K562 (cell line): ENCODE measurements around the gene ZNF260. TPM values are rescaled to one million over a fixed set of nuclear protein-coding genes. Genes with fewer than 3 reads are reported as not detected.

Experiments used
- ATAC-seq: fragments of 200-7000 bp; cut with Tn5 transposase; 3 replicates; pipeline ENCODE4 v1.9.1; 2020; ENCODE audit warnings: moderate library complexity
- BruUV-seq: library from RNA; stranded (reverse); fragments of 400-500 nt; replicated peaks from 2 replicates; lab custom pipeline; 2021; lab: Mats Ljungman, UMichigan
- CTCF ChIA-PET: fragments of 300-600 bp; formaldehyde crosslinking; extraction: SDS; loops from one replicate; lab custom pipeline; 2021; ENCODE audit warnings: low intra/inter-chr PET ratio; lab: Yijun Ruan, JAX
- POLR2A ChIA-PET: fragments of 300-600, 350-650 bp; sonication (Branson Sonifier 250); formaldehyde crosslinking; extraction: SDS; loops from one replicate; lab custom pipeline; 2021; ENCODE audit warnings: antibody characterized with exemption, inconsistent platforms; lab: Yijun Ruan, JAX
- DNase-seq, 4 experiments: peaks; one replicate each; pipeline versions ENCODE4 v3.0.0 to v3.0.0-alpha.2; 2011 to 2018; ENCODE audit warnings: low spot score in 3 of 4, mixed read lengths in 3 of 4; ENCODE audit errors: extremely low read depth in 1 of 4
- FAIRE-seq: peaks from 2 replicates; lab custom pipeline; 2011; peaks lifted over from hg19 to GRCh38; lab: Jason Lieb, UNC
- H2AFZ ChIP-seq: 2 replicates; pipeline ENCODE4 v1.6.0; 2011; ENCODE audit warnings: low read depth, low read length, control low read depth, inconsistent platforms
- H3K27ac ChIP-seq: fragments of 200-600 bp; 3 replicates; pipeline ENCODE4 v1.8.0; 2011; ENCODE audit warnings: low read depth, mild to moderate bottlenecking, control low read depth, inconsistent platforms, low read length, moderate library complexity, mixed read lengths; ENCODE audit errors: extremely low read depth
- H3K27me3 ChIP-seq, 2 experiments: fragments of 300-600 bp in 1 of 2; 2 replicates in 1 of 2; 3 replicates in 1 of 2; pipeline versions ENCODE4 v1.6.0 to v1.8.0; 2011; ENCODE audit warnings: inconsistent platforms in 2 of 2, low read length in 2 of 2, mild to moderate bottlenecking in 1 of 2, mixed read lengths in 1 of 2, moderate library complexity in 1 of 2; ENCODE audit not compliant: control insufficient read depth in 2 of 2, insufficient read depth in 2 of 2
- H3K36me3 ChIP-seq: fragments of 300-600 bp; 3 replicates; pipeline ENCODE4 v1.8.0; 2011; ENCODE audit warnings: mild to moderate bottlenecking, low read length, inconsistent platforms; ENCODE audit not compliant: control insufficient read depth, insufficient read depth
- H3K4me1 ChIP-seq, 2 experiments: fragments of 200-600 bp in 1 of 2; replicated peaks in 1 of 2; 2 replicates in 1 of 2; 3 replicates in 1 of 2; pipeline versions ENCODE4 v1.5.1 to v1.8.0; 2011; ENCODE audit warnings: inconsistent platforms in 2 of 2, low read length in 2 of 2, mild to moderate bottlenecking in 1 of 2, mixed read lengths in 1 of 2, moderate library complexity in 1 of 2; ENCODE audit not compliant: control insufficient read depth in 2 of 2, insufficient read depth in 2 of 2
- H3K4me2 ChIP-seq: 2 replicates; pipeline ENCODE4 v1.6.1; 2011; ENCODE audit warnings: low read length, control low read depth, inconsistent platforms, mixed read lengths; ENCODE audit not compliant: insufficient read depth
- H3K4me3 ChIP-seq: fragments of 200-600 bp; sonication (generic), shearing (Covaris generic); 2 replicates; pipeline ENCODE4 v1.5.1; 2016; ENCODE audit warnings: control low read depth, inconsistent platforms
- H3K79me2 ChIP-seq: fragments of 200-600 bp; 3 replicates; pipeline ENCODE4 v1.8.0; 2011; ENCODE audit warnings: low read length, inconsistent platforms; ENCODE audit not compliant: control insufficient read depth, insufficient read depth
- H3K9ac ChIP-seq, 2 experiments: 2 replicates each; pipeline versions ENCODE4 v1.6.0 to v1.6.1; 2011; ENCODE audit warnings: low read depth in 2 of 2, low read length in 2 of 2, control low read depth in 1 of 2, inconsistent platforms in 1 of 2, mild to moderate bottlenecking in 1 of 2, mixed read lengths in 1 of 2; ENCODE audit not compliant: insufficient read depth in 1 of 2
- H3K9me1 ChIP-seq: one replicate; pipeline ENCODE4 v1.6.0; 2011; ENCODE audit warnings: inconsistent platforms, mild to moderate bottlenecking, low read length, moderate library complexity; ENCODE audit not compliant: control insufficient read depth, insufficient read depth
- H3K9me3 ChIP-seq: replicated peaks from 2 replicates; pipeline ENCODE4 v1.5.1; 2011; ENCODE audit warnings: low read depth, low read length, inconsistent platforms; ENCODE audit not compliant: control insufficient read depth, insufficient read depth
- H4K20me1 ChIP-seq: replicated peaks from 2 replicates; pipeline ENCODE4 v1.6.1; 2011; ENCODE audit warnings: low read length, inconsistent platforms, mixed read lengths; ENCODE audit not compliant: control insufficient read depth, insufficient read depth
- BDP1 ChIP-seq: IDR thresholded peaks from 3 replicates; pipeline ENCODE4 v1.6.1; 2011; ENCODE audit not compliant: insufficient read length, insufficient read depth
- FOXA3 ChIP-seq, 2 experiments: fragments of 450-650 bp in 1 of 2; sonication (generic) in 1 of 2; formaldehyde crosslinking; IDR thresholded peaks in 1 of 2; conservative IDR thresholded peaks in 1 of 2; 2 replicates each; pipeline versions ENCODE4 v1.4.0 to v1.8.0; 2020 to 2022; ENCODE audit warnings: mild to moderate bottlenecking in 2 of 2, missing genetic modification reagents in 1 of 2
- HDAC2 ChIP-seq: fragments of 450-650 bp; IDR thresholded peaks from 2 replicates; pipeline ENCODE4 v1.6.1; 2016; ENCODE audit warnings: mild to moderate bottlenecking
- POLR2B ChIP-seq: fragments of 450-650 bp; IDR thresholded peaks from 2 replicates; pipeline ENCODE4 v1.6.1; 2018; ENCODE audit warnings: low read depth; ENCODE audit not compliant: partially characterized antibody
- SAP30 ChIP-seq: fragments of 200-600 bp; sonication (generic); IDR thresholded peaks from 2 replicates; pipeline ENCODE4 v1.6.1; 2012; ENCODE audit warnings: borderline replicate concordance, low read depth, mild to moderate bottlenecking, moderate library complexity, low read length, control low read depth, inconsistent platforms; ENCODE audit not compliant: insufficient read depth, poor library complexity, severe bottlenecking
- TFAP4 ChIP-seq: sonication (generic); formaldehyde crosslinking; IDR thresholded peaks from 2 replicates; pipeline ENCODE4 v1.8.0; 2022; ENCODE audit warnings: missing genetic modification reagents, mild to moderate bottlenecking, moderate library complexity, borderline replicate concordance
- ZNF124 ChIP-seq: sonication (generic); formaldehyde crosslinking; IDR thresholded peaks from 2 replicates; pipeline ENCODE4 v1.8.1; 2022; ENCODE audit warnings: missing genetic modification reagents
- ZNF354B ChIP-seq: fragments of 250-450 bp; sonication (Bioruptor Pico); IDR thresholded peaks from 2 replicates; pipeline ENCODE4 v1.4.0; 2020
- WGBS: fragments of 100-300 bp; shearing (Covaris generic); methylation state at CpG from one replicate; pipeline ENCODE4 v1.1.6; 2016; ENCODE audit warnings: low coverage, mixed read lengths; ENCODE audit not compliant: insufficient coverage; ENCODE audit errors: missing lambda C conversion rate; 5-methylcytosine and 5-hydroxymethylcytosine counted together
- in situ Hi-C: fragments of 300-500 bp; cut with MboI; formaldehyde crosslinking; loops from 4 replicates; pipeline ENCODE4 v1.15.0; 2018; ENCODE audit warnings: inconsistent platforms, mixed read lengths
- intact Hi-C: fragments of 100-400 bp; cut with micrococcal nuclease; formaldehyde crosslinking; loops from 2 replicates; pipeline ENCODE4 v1.14.2; 2022
- polyA plus RNA-seq, 8 experiments: library from polyadenylated mRNA; depleted of rRNA in 4 of 8; stranded (reverse) in 5 of 8; unstranded in 3 of 8; fragments of >200 nt; fragmentation: Nextera tagmentation in 2 of 8; fragmentation: Illumina TruSeq in 1 of 8; extraction: Ambion mirVana in 2 of 8; extraction: Trizol in 1 of 8; gene quantifications; 2 replicates each; pipeline versions ENCODE4 v1.2.1 to v1.2.3, GENCODE V29; 2011 to 2014; ENCODE audit warnings: inconsistent platforms in 1 of 8, missing spikeins in 1 of 8
- total RNA-seq, 7 experiments: library from RNA; depleted of rRNA in 6 of 7; stranded (reverse); fragments of >200 nt in 6 of 7; fragmentation: Illumina TruSeq in 2 of 7; extraction: Trizol in 2 of 7; gene quantifications; 2 replicates each; pipeline versions ENCODE4 v1.2.1 to v1.2.3, GENCODE V29; 2011 to 2021; ENCODE audit warnings: low replicate concordance in 1 of 7
- TF ChIP-seq, protein P1 (sequence below): fragments of 450-650 bp; formaldehyde crosslinking; IDR thresholded peaks from 2 replicates; pipeline ENCODE4 v1.4.0; 2022; ENCODE audit warnings: mild to moderate bottlenecking, moderate library complexity
- TF ChIP-seq, protein P2 (sequence below): fragments of 450-650 bp; IDR thresholded peaks from 2 replicates; pipeline ENCODE4 v1.6.1; 2016; ENCODE audit warnings: low read depth

Gene ZNF260
- total and polyA plus RNA-seq, 9 of the 15 experiments (the other 6 are each of a cell fraction or from before 2014, with no cell fraction given): 2.6 to 16.6 (median 5.8) TPM

DNA sequence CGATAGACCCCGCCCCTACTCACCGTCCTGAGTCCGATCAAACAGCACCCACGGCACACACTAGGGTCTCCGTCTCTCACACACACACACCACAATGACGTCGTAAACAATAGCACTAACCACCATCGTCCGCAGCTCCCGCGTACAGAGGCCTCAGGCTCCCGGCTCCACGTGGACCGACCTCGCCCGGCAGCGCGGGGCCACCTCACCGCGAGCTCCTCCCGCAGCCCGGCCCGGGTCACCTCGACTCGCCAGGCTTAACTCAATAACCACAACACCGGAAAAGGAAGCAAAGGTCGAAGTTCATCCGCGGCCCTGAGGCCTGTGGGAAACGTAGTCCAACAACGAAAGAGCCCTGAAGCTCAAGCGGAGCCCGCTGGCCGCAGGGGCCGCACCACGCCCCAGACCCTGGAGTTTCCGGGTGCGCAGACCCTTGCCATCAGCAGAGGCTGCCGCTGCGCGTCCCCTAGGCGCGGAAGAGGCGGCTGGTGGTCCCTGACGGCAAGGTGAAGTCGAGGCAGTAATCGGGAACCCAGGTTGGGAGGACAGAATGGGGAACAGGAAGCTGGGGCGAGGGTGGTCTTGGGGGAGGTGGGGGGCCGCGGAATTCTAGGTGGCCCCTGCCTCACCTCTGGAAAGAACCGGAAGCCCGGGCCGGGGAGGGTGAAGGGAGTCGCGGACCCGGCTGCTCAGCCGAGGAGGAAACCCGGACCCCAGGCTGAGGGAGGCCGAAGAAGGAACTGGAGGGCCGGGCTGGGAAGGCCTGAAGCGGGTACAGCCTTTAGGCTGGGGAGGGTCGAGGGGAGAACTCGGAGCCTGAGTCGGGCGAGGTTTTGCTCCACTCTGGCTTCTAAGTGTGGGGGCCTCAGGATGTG is 45.2 kb upstream of the ZNF260 start, which contains the start of gene ZNF529:
TSS of gene ZNF529 (minus strand) at position 273 of the 875 bp plus-strand sequence. CDS start 946 bp downstream, outside the sequence.
- Histone ChIP-seq H2AFZ (peak within 1 kb of the TSS; percentile 96), H3K27ac (peak within 1 kb of the TSS; percentile 96), H3K9me1 (no peaks in the 10 kb centered on the region), H3K4me3 (peak within 1 kb of the TSS; percentile 91), H3K79me2 (peaks cover 50% of the 10 kb centered on the region), H3K27me3 (no peaks in the 10 kb centered on the region), H4K20me1 (no peaks in the 10 kb centered on the region), H3K9ac (peak within 1 kb of the TSS; percentile 92 to 93), H3K36me3 (peaks cover 47% of the 10 kb centered on the region), H3K4me1 (peaks cover 0 to 9% of the 10 kb centered on the region in 2 experiments; a peak in 2 of 5 replicates), H3K4me2 (peak within 1 kb of the TSS; percentile 75), H3K9me3 (no peaks in the 10 kb centered on the region; the same call in 1 of the 2 replicates)
- DNase-seq: peak; percentile 86 to 95 (median 89)
- no TSS peak for BruUV-seq
- 0% methylated on average over 44 of the region's 66 CpGs for WGBS
- FAIRE-seq: peak; percentile 93
- CTCF ChIA-PET: no interaction called here
- POLR2A ChIA-PET: interaction anchor here (0.6 to 1.4 kb wide), 8 partner anchors 10 to 171 kb away, joined by 3 to 8 read pairs (median 3); no protein-coding TSS in a partner anchor
- in situ Hi-C loops (no loop called here), intact Hi-C loops (loop anchor here (1.0 kb wide), 1 partner anchor 45 kb away; the partner anchor contains the start of gene ZNF260)
- ATAC-seq: peak; percentile 97
- TF ChIP-seq HDAC2: no peak
- peak; percentile 95 for TF ChIP-seq POLR2B
- peak; percentile 82 for TF ChIP-seq TFAP4
- no peak for TF ChIP-seq BDP1
- no peak for TF ChIP-seq ZNF124 (CRISPR knock-in tag)
- no peak for TF ChIP-seq ZNF354B (CRISPR knock-in tag)
- peak; percentile 87 for TF ChIP-seq SAP30
- TF ChIP-seq, protein P1, sequence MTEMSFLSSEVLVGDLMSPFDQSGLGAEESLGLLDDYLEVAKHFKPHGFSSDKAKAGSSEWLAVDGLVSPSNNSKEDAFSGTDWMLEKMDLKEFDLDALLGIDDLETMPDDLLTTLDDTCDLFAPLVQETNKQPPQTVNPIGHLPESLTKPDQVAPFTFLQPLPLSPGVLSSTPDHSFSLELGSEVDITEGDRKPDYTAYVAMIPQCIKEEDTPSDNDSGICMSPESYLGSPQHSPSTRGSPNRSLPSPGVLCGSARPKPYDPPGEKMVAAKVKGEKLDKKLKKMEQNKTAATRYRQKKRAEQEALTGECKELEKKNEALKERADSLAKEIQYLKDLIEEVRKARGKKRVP (CRISPR knock-in tag): no peak
- TF ChIP-seq, protein P2, sequence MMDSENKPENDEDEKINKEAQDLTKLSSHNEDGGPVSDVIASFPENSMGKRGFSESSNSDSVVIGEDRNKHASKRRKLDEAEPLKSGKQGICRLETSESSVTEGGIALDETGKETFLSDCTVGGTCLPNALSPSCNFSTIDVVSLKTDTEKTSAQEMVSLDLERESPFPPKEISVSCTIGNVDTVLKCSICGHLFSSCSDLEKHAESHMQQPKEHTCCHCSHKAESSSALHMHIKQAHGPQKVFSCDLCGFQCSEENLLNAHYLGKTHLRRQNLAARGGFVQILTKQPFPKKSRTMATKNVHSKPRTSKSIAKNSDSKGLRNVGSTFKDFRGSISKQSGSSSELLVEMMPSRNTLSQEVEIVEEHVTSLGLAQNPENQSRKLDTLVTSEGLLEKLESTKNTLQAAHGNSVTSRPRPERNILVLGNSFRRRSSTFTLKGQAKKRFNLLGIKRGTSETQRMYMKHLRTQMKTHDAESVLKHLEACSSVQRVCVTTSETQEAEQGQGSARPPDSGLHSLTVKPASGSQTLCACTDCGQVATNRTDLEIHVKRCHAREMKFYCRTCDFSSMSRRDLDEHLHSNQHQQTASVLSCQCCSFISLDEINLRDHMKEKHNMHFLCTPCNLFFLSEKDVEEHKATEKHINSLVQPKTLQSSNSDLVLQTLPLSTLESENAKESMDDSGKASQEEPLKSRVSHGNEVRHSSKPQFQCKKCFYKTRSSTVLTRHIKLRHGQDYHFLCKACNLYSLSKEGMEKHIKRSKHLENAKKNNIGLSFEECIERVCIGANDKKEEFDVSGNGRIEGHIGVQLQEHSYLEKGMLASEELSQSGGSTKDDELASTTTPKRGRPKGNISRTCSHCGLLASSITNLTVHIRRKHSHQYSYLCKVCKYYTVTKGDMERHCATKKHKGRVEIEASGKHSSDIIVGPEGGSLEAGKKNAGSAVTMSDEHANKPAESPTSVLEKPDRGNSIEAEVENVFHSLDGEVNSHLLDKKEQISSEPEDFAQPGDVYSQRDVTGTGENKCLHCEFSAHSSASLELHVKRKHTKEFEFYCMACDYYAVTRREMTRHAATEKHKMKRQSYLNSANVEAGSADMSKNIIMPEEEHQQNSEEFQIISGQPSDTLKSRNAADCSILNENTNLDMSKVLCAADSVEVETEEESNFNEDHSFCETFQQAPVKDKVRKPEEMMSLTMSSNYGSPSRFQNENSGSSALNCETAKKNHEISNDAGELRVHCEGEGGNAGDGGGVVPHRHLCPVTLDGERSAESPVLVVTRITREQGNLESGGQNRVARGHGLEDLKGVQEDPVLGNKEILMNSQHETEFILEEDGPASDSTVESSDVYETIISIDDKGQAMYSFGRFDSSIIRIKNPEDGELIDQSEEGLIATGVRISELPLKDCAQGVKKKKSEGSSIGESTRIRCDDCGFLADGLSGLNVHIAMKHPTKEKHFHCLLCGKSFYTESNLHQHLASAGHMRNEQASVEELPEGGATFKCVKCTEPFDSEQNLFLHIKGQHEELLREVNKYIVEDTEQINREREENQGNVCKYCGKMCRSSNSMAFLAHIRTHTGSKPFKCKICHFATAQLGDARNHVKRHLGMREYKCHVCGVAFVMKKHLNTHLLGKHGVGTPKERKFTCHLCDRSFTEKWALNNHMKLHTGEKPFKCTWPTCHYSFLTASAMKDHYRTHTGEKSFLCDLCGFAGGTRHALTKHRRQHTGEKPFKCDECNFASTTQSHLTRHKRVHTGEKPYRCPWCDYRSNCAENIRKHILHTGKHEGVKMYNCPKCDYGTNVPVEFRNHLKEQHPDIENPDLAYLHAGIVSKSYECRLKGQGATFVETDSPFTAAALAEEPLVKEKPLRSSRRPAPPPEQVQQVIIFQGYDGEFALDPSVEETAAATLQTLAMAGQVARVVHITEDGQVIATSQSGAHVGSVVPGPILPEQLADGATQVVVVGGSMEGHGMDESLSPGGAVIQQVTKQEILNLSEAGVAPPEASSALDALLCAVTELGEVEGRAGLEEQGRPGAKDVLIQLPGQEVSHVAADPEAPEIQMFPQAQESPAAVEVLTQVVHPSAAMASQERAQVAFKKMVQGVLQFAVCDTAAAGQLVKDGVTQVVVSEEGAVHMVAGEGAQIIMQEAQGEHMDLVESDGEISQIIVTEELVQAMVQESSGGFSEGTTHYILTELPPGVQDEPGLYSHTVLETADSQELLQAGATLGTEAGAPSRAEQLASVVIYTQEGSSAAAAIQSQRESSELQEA: no peak
- TF ChIP-seq FOXA3 (CRISPR knock-in tag; conservative IDR thresholded peaks at IDR 0.05 in 1 of 2, IDR thresholded peaks at IDR 0.05 in 1 of 2): 0 out of 4 replicates have a peak, but pooled peaks of 1 of the 2 experiments have one; percentile 55
